ENCODE measurements around the gene TEX50. TPM values are rescaled to one million over a fixed set of nuclear protein-coding genes. Genes with fewer than 3 reads are reported as not detected.
"Not testable (repeated sequence)": the region's sequence is repeated elsewhere in the genome, so short reads cannot be mapped to it uniquely, and the experiment has no call there.

The TEX50 gene
- total RNA-seq, 3 donors from 2014 or later = not detected

- Histone ChIP-seq H3K27me3 (no peaks in the 10 kb centered on the region), H3K36me3 (peaks cover 6% of the 10 kb centered on the region), H3K27ac (no peak overlapping the region), H3K4me1 (no peaks in the 10 kb centered on the region), H3K4me3 (no peak overlapping the region), H3K9me3 (peaks cover 0 to 6% of the 10 kb centered on the region in 2 donors)
- intact Hi-C loops (cut with DNase I; ENCODE audit: low total_unique reads) = no loop called here
- DNase-seq (ENCODE audit: low spot score in 2 of 2) = no peak
- no peak for TF ChIP-seq POLR2A (IDR thresholded peaks at IDR 0.05)
- TF ChIP-seq, protein P1, sequence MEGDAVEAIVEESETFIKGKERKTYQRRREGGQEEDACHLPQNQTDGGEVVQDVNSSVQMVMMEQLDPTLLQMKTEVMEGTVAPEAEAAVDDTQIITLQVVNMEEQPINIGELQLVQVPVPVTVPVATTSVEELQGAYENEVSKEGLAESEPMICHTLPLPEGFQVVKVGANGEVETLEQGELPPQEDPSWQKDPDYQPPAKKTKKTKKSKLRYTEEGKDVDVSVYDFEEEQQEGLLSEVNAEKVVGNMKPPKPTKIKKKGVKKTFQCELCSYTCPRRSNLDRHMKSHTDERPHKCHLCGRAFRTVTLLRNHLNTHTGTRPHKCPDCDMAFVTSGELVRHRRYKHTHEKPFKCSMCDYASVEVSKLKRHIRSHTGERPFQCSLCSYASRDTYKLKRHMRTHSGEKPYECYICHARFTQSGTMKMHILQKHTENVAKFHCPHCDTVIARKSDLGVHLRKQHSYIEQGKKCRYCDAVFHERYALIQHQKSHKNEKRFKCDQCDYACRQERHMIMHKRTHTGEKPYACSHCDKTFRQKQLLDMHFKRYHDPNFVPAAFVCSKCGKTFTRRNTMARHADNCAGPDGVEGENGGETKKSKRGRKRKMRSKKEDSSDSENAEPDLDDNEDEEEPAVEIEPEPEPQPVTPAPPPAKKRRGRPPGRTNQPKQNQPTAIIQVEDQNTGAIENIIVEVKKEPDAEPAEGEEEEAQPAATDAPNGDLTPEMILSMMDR (IDR thresholded peaks at IDR 0.05) = no peak
- TF ChIP-seq POLR2AphosphoS5 (IDR thresholded peaks at IDR 0.05) = no peak
These were observed 6.2 kb upstream of the TEX50 start for GRCh38 chr1:173628888-173629287.

- H3K27ac ChIP-seq; H3K36me3 ChIP-seq; intact Hi-C loops (cut with DNase I; ENCODE audit: low total_unique reads); H3K4me1 ChIP-seq; DNase-seq (ENCODE audit: low spot score in 2 of 2); H3K4me3 ChIP-seq; H3K27me3 ChIP-seq: not testable (repeated sequence)
- peaks cover 0 to 14% of the 10 kb centered on the region in 2 donors for H3K9me3 ChIP-seq
These were observed 2.3 kb downstream of the TEX50 start for GRCh38 chr1:173637236-173638042.

DNA sequence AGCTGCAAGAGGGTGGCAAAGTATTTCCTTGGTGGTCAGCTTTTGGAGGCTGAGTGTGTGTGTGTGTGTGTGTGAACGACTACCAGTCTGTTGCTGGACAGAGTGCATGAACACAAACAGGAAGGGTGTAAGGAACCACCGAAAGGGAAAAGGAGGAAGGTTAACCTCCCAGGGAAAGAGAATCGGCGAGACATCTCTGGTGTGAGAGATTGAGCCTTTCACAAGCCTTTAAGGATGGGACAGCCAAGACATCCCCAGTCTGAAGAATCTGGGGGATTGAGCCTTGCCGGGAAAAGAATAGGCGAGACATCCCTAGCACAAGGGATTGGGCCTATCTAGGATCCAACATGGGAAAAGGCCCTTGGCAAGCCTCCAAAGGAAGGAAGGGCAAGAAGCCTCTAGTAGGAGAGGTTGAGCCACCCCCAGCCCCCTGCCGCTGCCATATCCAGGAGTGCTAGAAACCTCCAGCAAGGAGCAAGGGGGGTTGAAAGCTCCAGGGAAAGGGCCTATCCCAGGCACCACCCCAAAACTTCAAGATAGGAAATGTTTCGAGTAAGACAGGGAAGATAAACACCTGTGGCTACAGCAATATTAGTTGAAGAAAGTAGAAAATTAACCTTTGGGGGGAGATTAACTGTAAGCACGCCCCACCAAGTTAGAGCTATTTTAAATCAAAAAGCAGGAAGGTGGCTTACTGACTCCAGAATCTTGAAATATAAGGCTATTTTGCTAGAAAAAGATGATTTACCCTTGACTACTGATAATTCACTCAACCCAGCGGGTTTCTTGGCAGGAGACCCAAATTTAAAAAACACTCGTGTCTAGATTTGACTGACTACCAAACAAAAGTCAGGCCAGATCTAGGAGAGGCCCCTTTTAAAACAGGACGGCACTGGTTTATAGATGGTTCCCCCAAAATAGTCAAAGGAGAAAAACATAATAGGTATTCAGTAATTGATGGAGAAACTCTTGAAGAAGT is 3.2 kb downstream of the TEX50 start:
- Histone ChIP-seq H3K4me3 (no peak overlapping the region), H3K9me3 (peaks cover 0 to 10% of the 10 kb centered on the region in 2 donors), H3K36me3 (no peaks in the 10 kb centered on the region), H3K4me1 (no peaks in the 10 kb centered on the region), H3K27me3 (no peaks in the 10 kb centered on the region), H3K27ac (no peak overlapping the region)
- no peak for DNase-seq (ENCODE audit: low spot score in 2 of 2)
- TF ChIP-seq, protein P1 (IDR thresholded peaks at IDR 0.05) = no peak
- TF ChIP-seq POLR2A (IDR thresholded peaks at IDR 0.05) = no peak
- no peak for TF ChIP-seq POLR2AphosphoS5 (IDR thresholded peaks at IDR 0.05)
- intact Hi-C loops (cut with DNase I; ENCODE audit: low total_unique reads) = no loop called here

DNA sequence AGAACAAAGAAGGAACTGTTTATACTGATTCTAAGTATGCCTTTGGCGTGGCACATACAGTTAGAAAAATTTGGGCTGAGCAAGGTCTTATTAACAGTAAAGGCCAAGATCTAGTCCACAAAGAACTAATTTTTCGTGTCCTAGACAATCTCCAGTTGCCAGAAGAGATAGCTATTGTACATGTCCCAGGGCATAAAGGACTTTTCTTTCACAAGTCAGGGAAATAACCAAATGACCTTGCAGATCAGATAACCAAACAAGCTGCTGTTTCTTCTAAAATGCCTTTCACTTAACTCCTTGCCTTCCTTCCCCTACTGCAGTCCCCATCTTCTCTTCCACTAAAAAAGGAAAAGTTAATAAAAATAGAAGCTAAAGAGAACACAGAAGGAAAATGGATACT is 4.0 kb downstream of the TEX50 start:
- no peaks in the 10 kb centered on the region for H3K4me1 ChIP-seq
- TF ChIP-seq POLR2A (IDR thresholded peaks at IDR 0.05) (no peak), POLR2AphosphoS5 (IDR thresholded peaks at IDR 0.05) (no peak)
- TF ChIP-seq, protein P1 (IDR thresholded peaks at IDR 0.05) = no peak
- no peak for DNase-seq (ENCODE audit: low spot score in 2 of 2)
- H3K4me3 ChIP-seq = no peak overlapping the region
- H3K27me3 ChIP-seq = no peaks in the 10 kb centered on the region
- no peak overlapping the region for H3K27ac ChIP-seq
- H3K9me3 ChIP-seq = peaks cover 0 to 8% of the 10 kb centered on the region in 2 donors
- intact Hi-C loops (cut with DNase I; ENCODE audit: low total_unique reads) = no loop called here
- no peaks in the 10 kb centered on the region for H3K36me3 ChIP-seq

- H3K27me3 ChIP-seq; H3K4me3 ChIP-seq; DNase-seq (ENCODE audit: low spot score in 2 of 2); H3K9me3 ChIP-seq; H3K4me1 ChIP-seq; intact Hi-C loops (cut with DNase I; ENCODE audit: low total_unique reads); H3K36me3 ChIP-seq; H3K27ac ChIP-seq: not testable (repeated sequence)
These were observed 7.5 kb downstream of the TEX50 start for GRCh38 chr1:173642450-173643139.

Measured in breast epithelium (tissue), 4 donors.